AG04450 (cell line): ENCODE data around the gene USP3. TPM values are rescaled to one million over a fixed set of nuclear protein-coding genes. Genes with fewer than 3 reads are reported as not detected.

Experiments
- CTCF ChIA-PET: fragments of 300-600, 350-600 bp; formaldehyde crosslinking; extraction: SDS; loops from one replicate; lab custom pipeline; 2022; ENCODE audit warnings: antibody characterized with exemption, inconsistent platforms; lab: Charles Lee
- POLR2A ChIA-PET: fragments of 350-600 bp; formaldehyde crosslinking; extraction: SDS; loops from one replicate; lab custom pipeline; 2021; ENCODE audit warnings: antibody characterized with exemption, inconsistent platforms; lab: Yijun Ruan, JAX
- DNase-seq: peaks from one replicate; pipeline ENCODE4 v3.0.0-alpha.2; 2011; ENCODE audit warnings: low read depth, low spot score
- H3K27ac ChIP-seq: one replicate; pipeline ENCODE4 v1.5.1; 2012; ENCODE audit warnings: low read depth, low read length, control low read depth
- H3K27me3 ChIP-seq: one replicate; pipeline ENCODE4 v1.6.0; 2012; ENCODE audit warnings: low read length; ENCODE audit not compliant: control insufficient read depth, insufficient read depth
- H3K4me3 ChIP-seq: 2 replicates; pipeline ENCODE4 v1.5.1; 2011; ENCODE audit warnings: mild to moderate bottlenecking, low read depth, low read length, control low read depth
- H3K9me3 ChIP-seq: 2 replicates; pipeline ENCODE4 v1.5.1; 2012; ENCODE audit warnings: low read length; ENCODE audit not compliant: control insufficient read depth, insufficient read depth
- polyA plus RNA-seq: library from polyadenylated mRNA; depleted of rRNA; stranded (reverse); fragments of >200 nt; gene quantifications from 2 replicates; pipeline ENCODE4 v1.2.3, GENCODE V29; 2011
- TF ChIP-seq, protein P1 (sequence below): IDR thresholded peaks from 2 replicates; pipeline ENCODE4 v1.5.1; 2011; ENCODE audit warnings: low read depth, low read length, control low read depth, inconsistent platforms

The USP3 gene
- polyA plus RNA-seq, 1 experiment, result 30.7 TPM

- Histone ChIP-seq H3K4me3 (no peak overlapping the region), H3K27me3 (no peaks in the 10 kb centered on the region), H3K27ac (no peak overlapping the region), H3K9me3 (no peaks in the 10 kb centered on the region; the same call in 1 of the 2 replicates)
- ChIA-PET POLR2A (no interaction called here), CTCF (no interaction called here)
- no peak for DNase-seq
- TF ChIP-seq, protein P1, sequence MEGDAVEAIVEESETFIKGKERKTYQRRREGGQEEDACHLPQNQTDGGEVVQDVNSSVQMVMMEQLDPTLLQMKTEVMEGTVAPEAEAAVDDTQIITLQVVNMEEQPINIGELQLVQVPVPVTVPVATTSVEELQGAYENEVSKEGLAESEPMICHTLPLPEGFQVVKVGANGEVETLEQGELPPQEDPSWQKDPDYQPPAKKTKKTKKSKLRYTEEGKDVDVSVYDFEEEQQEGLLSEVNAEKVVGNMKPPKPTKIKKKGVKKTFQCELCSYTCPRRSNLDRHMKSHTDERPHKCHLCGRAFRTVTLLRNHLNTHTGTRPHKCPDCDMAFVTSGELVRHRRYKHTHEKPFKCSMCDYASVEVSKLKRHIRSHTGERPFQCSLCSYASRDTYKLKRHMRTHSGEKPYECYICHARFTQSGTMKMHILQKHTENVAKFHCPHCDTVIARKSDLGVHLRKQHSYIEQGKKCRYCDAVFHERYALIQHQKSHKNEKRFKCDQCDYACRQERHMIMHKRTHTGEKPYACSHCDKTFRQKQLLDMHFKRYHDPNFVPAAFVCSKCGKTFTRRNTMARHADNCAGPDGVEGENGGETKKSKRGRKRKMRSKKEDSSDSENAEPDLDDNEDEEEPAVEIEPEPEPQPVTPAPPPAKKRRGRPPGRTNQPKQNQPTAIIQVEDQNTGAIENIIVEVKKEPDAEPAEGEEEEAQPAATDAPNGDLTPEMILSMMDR, result no peak
Observed at GRCh38 chr15:63606308-63606707, 101.9 kb downstream of the USP3 start.

DNA sequence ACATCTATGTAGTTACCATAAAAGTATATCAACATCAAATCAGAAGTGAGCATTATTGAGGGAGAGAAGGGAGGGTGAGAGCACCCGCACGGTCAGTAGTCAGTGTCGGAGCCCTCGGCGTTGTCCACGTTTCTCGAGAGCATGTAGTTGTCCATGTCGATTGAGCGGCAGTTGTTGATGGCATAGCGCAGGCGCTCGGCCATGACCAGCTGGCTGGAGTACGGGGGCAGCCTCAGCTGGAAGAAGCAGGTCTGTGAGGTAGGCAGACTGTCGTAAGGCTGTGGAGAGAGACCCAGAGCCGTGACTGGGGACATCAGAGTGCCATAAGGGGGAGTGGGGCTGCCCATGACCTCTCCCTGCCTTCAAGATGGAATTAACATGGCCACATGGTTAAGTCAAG, 104.6 kb downstream of the USP3 start:
- Histone ChIP-seq H3K4me3 (no peak overlapping the region), H3K27me3 (no peaks in the 10 kb centered on the region), H3K9me3 (no peaks in the 10 kb centered on the region), H3K27ac (no peak overlapping the region)
- ChIA-PET POLR2A (no interaction called here), CTCF (interaction anchor here (0.5 to 3.1 kb wide), 10 partner anchors 7 to 460 kb away, joined by 3 to 51 read pairs (median 4); no protein-coding TSS in a partner anchor)
- TF ChIP-seq, protein P1, result no peak
- DNase-seq, result no peak

GRCh38 chr15:63609448-63609847, 105.1 kb downstream of the USP3 start:
- ChIA-PET POLR2A (interaction anchor here (0.7 kb wide), 1 partner anchor 484 kb away, joined by 3 read pairs; the partner anchor contains the start of gene CIAO2A), CTCF (interaction anchor here (0.5 to 3.1 kb wide), 41 partner anchors 8 to 545 kb away, joined by 3 to 51 read pairs (median 4); no protein-coding TSS in a partner anchor)
- Histone ChIP-seq H3K27me3 (no peaks in the 10 kb centered on the region), H3K27ac (no peak overlapping the region), H3K4me3 (no peak overlapping the region), H3K9me3 (no peaks in the 10 kb centered on the region)
- TF ChIP-seq, protein P1, result no peak
- DNase-seq, result no peak

DNA sequence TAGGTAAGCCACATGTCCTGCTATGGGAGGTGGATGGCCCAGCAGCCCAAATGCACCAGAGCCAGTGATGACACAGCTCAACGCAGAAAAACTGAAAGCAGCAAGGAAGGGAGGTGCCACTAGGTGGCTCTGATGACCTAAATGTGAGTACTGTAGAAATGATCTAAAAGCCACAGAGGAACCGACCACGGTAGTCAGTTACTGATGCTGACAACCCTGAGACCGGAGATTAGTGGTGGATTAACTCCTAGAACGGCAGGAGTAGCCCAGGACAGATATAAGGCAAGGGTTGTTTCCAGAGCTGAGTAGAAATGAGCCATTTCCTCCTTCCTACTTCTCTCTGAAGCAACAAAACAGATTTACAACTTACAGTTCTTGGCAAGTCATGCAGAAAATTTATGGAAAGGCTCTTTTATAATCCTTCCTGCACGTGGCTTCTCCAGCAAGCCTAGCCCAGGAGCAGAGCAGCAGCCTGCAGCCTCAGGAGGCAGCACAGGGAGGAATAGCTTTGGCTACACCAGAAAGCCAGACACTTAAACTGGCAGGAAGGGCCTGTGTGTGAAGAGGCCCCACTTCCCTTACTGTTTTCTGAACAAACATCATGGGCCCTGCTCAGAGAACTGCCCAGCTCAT, 105.9 kb downstream of the USP3 start:
- Histone ChIP-seq H3K27me3 (no peaks in the 10 kb centered on the region), H3K4me3 (no peak overlapping the region), H3K9me3 (no peaks in the 10 kb centered on the region), H3K27ac (peak overlapping the region; percentile 66)
- peak; percentile 42 for DNase-seq
- CTCF ChIA-PET, result interaction anchor here (0.5 to 3.1 kb wide), 45 partner anchors 8 to 544 kb away, joined by 3 to 51 read pairs (median 4); partner anchors contain the start of gene FBXL22
- TF ChIP-seq, protein P1, result peak; percentile 84
- POLR2A ChIA-PET, result interaction anchor here (0.7 kb wide), 2 partner anchors 33 to 483 kb away, joined by 3 to 5 read pairs; partner anchors contain the start of gene CIAO2A

DNA sequence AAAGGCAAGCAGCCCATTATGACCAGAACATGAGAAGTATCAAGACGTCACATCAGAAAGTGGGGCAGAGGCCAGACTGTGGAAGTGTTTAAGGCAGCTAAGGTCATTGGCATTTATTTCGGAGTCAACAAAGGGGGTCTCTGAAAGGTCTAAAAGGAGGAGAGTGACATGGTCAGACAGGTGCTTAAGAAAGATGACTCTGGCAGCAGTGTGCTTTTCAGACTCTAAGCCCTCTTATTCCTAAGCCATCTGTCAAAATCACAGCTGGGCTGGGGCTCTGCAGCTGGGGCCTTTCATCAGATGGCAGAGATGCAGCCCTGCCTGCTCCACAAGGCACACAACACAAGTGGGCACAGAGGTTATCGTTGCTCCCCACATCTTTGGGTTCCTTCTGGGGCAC, 106.8 kb downstream of the USP3 start:
- TF ChIP-seq, protein P1, result no peak
- no peak overlapping the region for H3K27ac ChIP-seq
- DNase-seq, result no peak

More for the DNA sequence above, 106.8 kb downstream of the USP3 start:
- POLR2A ChIA-PET, result no interaction called here
- CTCF ChIA-PET, result interaction anchor here (0.5 to 3.1 kb wide), 9 partner anchors 9 to 542 kb away, joined by 3 to 51 read pairs (median 8); no protein-coding TSS in a partner anchor
- H3K4me3 ChIP-seq, result no peak overlapping the region
- H3K9me3 ChIP-seq, result no peaks in the 10 kb centered on the region
- no peaks in the 10 kb centered on the region for H3K27me3 ChIP-seq
